GM21381 (cell line): ENCODE measurements around the gene SLC39A1.

Experiments used
- ATAC-seq: cut with Tn5 transposase; IDR thresholded peaks from one replicate; pipeline ENCODE4 v1.9.1; 2021; ENCODE audit warnings: mild to moderate bottlenecking, moderate library complexity; ENCODE audit not compliant: unreplicated experiment

The SLC39A1 gene

DNA sequence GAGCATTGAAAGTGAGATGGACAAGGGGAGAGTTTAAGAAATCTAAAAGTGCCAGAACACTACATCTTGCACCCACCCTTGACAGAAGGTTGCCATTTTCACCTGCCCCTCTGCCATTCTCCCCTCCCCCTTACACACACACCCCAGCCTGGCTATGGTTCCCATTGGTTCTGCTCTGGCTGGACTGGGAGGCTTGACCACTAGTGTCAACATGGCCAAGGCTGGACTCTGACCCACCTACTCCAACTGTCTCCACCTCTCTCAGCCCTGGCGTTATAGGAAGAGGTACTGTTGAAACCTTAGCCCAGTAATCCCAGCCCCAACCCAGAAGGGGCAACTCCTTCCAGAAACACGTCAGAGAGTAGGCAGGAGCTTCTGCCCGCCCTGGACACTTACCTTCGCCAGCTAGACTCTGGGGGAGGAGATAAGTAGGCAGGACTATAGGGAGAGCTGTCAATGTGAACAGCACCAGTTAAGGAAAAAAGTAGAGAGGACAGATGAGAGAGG is 9.4 kb downstream of the SLC39A1 start:
- no peak for ATAC-seq

DNA sequence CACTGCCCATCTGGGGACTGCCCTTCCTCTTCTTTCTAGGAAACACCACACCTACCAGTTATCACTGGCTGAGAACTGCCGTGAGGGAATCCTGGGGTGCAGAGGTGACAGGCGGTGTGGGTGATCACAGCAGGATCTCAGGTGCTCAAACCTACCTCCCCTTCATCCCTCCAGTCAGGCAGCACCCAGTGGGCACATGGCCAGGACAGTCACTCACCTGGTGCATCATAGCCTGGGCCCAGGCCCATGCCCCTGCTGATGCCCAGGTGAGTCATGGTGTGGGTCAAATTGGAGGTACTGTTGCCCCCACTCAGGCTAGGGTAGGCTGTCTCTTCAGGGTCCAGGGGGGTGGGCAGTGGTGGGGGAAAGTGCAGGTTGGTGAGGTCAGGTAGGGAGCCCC is 11.5 kb downstream of the SLC39A1 start:
- no peak for ATAC-seq

DNA sequence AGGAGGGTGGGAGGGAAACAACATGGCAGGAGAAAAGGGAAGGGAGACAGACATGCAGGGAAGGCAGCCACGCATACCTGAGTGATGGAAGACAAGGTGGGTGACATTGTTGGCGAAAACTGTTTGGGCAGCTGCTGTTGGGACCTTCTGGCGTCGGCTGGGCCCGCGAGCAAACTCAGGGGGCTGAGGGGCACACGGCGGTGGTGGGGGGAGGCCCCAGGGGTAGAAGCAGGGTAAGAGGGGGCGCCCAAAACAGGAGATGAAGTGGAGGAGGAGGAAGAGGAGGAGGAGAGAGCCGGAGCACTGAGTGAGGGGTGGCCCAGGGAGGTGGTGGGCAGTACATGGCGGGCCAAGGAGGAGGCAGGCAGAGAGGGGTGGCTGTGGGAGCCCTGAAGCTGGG is 12.2 kb downstream of the SLC39A1 start:
- no peak for ATAC-seq

DNA sequence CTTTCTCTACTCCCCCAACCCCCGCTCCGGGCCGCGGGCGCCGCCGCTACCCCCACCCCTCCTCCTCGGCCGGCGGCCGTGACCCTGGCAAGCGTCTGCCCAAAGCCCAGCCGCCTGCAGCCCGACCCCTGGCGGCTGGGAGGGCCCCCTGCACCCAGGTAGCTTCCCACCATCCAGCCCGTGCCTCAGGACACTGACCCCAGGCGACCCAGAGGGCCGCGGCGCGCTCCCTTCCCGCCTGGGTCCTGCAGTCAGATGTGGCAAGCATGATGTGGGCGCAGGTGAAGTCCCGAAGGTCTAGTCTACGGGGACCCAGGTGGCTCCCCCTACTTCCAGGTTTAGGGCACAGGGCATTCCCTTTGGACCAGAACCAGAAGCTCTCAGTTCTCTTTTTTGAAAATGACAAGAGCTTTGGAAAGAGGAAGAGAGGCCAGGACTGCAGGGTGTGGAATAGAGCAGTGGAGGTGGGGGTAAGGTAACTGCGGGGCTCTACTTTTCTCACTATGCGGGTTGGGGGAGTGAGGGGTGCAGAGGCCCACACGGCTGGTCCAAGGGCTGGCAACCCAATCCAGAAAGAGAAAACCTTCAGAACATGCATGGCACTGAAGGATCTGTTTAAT is 16.6 kb downstream of the SLC39A1 start, which contains the start of gene DENND4B:
DENND4B (minus strand) TSS at position 97 of the 620 bp plus-strand sequence. CDS start 2,344 bp downstream, outside the sequence.
- ATAC-seq: peak; percentile 67

DNA sequence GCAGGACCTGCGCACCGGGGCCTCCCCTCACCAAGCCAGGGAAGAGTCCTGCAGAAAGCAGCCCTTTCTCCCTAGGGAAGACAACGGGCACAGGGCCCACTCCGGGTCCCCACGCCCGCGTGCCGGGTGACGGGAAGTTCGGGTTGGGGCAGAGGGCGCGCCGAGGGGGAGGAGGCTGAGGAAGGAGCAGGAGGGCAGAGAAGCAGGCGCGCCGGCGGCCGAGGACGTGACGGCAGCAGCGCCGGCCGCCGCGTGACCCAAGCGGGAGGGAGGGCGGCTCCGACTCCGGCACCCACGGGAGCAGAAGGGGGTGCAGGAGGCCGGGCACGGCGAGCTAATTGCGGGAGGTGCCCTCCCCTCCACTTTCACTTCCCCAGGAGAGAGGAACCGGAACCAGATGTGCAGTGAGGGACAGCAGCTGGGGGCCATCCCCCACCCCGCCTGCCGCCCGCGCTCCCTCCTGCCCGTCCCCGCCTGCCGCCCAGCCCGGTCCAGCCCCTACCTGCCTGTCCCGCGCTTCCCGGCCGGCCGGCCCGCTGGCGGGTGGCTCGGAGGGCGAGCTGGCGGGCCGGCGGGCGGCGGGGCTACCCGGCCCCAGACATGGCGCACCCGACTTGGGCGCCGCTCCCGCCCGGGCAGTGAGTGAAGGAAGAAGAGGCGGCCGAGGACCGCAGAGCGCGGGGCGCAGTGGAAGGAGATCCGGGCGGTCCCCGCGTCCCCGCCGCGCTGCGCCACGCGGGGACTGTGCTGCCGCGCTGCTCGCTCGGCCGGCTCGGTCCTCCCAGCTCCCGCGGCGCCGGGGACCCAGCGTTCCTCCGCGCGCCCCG is 17.3 kb downstream of the SLC39A1 start:
- peak; percentile 68 for ATAC-seq

DNA sequence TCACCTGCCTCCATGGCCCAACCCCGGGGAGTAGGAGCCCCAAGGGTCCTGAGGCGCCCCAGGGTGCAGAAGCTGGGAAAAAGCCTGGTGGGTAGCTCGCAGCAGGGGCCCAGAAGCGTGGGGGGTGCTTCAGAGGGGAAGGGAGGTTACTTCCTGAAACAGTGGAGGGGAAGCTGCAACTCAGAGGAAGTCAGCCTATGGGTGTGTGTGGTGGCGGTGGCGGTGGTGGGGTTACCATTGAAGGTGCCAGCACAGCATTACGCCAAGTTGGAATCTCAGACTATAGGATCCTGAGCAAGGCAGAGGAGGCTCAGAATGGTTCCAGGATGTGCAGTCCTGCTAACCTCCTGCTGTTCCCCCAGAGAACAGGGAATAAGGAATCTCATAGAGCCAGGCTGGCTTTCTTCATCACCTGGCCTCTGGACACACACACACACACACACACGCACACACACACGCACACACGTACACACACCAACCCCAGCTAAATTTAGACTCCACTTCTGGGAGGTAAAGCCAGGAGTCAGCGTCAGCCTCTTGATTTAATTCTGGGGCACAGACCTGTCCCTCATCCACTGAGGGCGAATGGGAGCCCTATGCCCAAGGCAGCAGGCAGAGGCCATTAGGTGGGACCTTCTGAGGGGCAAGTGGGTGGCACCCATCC is 18.1 kb downstream of the SLC39A1 start:
- no peak for ATAC-seq

DNA sequence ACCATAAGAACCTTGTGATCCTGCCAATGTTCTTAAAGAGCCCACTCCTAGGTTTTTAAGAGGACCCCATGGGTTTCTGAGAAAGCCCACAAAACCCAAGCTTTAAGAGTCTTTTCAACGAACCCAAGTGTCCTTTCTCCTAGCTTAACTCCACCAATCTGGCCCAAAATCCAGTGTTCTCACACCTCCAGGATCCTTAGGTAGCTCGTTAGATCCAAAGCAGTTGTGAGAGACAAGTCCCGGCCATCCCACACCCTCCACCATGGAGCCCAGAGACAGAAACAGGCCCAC is 18.6 kb downstream of the SLC39A1 start:
- ATAC-seq: no peak

DNA sequence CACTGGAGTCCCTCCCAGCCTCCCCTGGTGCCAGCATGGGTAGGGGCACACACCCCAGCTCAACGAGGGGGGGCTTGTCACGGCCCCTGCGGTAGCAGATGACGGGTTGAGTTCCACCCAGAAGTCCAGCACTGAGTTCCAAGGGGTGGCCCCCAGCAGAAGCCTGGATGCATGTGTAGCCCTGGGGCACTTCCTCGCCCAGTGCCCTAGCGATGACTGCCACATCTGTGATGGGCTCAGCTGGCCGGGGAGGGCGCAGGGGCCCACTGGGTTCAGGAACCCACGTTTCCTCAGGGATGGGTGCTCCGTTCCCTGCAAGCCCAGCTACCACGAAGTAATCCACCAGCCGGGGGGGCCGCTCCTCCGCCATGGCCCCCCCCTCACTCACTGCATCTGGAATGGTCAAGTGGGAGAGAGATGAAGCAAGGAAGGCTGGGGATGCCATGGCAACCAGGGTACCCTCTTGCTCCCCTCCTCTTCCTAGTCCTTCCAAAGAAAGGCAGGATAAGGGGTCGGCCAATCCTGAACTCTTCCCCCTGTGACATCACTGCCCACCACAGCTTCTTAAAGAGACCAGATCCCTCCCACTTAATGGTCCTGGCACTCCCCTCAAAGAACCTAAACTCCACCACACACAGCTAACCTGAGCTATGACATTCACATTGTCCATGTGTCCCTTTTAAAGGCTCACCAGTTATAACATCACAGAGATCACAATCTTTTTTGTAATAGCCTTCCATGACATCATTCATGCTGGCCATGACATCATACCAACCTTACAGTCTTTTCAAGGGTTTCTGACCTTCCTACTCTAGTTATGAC is 19.1 kb downstream of the SLC39A1 start:
- no peak for ATAC-seq

DNA sequence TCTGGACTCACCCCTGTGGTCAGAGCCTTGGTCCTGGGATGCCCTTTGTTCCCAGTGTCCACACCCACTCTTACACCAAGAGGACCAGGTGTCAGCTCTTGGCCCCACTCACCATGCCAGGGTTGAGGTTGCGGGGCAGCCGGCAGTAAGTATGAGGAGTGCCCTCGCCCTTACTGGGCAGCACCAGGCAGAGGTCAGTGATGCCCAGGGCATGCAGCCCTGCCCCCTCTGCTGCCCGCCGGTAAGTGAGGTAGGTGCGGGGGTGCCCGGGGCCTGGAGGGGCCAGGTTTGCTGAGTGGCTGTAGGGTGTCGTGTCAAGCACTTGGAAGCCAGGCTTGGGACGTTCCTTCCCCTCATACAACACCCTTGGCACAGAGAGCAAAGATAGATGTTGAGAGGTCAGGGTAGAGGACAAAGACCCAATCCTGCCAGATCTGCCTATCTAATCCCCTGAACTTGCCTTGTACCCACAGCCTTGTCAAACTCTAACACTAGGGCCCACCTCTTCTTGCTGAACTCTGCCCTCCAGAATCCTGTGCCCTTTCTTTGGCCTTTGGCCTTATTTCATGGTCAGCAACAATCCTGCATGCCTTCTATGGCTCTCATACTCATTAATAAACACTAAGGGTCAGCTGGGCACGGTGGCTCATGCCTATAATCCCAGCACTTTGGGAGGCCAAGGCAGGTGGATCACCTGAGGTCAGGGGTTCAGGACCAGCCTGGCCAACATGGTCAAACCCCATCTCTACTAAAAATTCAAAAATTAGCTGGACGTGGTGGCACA is 20.4 kb downstream of the SLC39A1 start:
- ATAC-seq: no peak

DNA sequence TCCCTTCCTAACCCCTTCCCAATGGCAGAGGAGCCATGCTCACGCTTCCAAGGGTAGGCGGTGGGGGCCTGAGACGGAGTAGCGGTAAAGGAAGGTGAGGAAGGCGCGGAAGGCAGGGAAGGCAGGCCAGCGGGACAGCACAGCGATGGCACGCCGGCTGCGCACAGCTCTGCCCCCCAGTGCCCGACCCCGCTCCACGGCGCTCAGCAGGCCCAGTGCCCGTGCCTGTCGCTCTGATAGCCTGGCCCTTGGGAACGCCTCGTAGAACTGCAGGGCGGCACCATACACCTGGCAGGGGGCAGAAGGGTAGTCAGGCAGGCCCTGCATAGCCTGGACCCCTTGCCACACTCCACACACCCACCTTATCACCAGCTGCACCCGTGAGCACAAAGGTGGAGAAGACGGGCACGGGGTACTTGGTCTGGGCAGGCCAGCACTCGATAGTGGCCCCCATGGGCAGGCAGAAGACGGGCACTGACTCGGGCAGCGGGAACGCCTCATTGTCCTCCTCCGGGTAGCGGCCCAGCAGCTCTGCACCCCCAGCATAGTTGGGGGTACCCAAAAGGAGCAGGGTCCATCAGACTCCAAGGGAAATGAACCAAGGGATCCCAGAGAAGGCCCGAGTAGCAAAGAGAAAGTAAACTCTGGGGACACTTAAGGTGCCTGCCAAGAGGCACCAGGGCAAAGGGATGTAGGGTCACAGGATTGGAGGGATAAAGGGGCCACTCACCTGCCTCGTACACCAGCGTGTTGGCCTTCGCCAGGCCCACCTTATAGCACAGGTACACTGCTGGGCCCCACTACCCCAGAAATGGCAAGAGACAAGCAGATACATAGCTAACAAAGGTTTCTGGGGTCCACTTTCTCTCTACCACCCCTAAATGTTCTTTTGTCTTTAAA is 21.3 kb downstream of the SLC39A1 start:
- ATAC-seq: no peak

DNA sequence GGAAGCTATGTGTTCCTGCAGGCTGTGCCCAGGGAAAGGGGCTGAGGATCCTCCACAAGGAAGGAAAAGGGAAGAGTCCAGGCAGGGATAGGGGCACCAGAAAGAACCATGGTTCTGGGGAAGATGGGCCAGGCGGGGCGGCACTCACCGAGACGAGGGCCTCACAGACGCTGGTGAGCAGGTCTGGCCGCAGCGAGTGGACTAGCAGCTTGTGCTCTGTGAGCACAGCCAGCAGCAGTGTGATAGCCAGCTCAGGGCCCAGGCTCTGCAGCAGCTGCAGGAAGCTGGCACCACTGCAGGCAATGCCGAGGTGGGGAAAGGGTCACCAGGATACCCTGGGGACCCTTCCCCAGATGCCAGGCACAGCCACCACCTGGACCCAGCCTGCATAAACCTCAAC is 22.6 kb downstream of the SLC39A1 start:
- ATAC-seq: no peak

DNA sequence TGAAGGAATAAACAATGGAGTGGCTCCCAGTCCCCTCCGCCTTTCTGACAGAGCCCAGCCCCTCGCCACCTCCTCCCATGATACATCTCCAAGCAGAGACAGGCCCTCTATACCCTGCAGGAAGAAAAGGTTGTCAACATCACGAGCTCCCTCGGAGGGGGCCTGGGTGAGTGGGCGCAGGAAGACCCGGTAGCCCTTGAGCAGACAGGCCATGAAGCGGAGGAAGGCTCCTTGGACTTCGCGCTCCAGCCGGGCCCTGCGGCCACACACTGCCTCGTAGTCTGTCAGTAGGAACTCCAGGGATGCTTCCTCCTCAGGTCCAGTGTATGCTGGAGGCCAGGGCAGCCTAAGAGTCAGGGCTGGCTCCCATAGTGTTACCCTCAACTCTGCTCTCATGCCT is 23.9 kb downstream of the SLC39A1 start:
- ATAC-seq: no peak

DNA sequence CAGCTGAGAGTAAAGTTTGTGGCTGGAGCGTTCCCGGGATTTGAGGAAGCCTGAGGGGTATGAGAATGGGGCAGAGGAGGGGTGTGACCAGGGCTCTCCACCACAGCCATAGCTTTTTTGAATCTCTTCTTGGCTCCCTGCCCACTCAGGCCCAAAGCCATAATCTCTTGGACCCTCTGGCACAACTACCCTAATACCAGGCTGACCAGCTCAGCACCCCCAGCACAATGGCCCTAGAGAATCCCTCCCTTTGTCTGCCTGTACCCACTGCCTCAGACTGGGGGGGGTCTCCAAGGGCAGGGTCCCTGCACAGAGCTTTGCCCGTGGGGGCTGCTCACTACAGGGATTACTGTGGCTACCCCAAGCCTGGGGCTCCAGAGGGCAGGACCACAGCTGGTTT is 24.3 kb downstream of the SLC39A1 start:
- ATAC-seq: no peak

DNA sequence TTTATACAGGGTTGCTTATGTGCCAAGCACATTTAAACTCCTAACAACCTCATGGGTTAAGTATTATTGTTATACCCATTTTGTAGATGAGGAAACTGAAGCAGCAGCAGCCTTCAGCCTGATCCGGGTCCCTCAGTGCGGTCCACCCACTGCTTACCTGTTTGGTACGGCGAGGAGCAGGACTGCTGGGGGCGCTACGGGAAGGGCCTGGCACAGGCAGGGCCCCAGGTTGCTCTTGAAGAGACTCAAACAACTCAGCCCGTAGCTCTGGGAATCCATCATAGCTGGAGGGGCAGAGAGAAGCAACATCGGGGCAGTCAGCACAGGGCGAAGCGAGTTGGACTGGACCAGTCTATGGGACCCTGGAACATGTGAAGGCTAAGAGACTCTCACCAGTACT is 26.0 kb downstream of the SLC39A1 start:
- no peak for ATAC-seq

DNA sequence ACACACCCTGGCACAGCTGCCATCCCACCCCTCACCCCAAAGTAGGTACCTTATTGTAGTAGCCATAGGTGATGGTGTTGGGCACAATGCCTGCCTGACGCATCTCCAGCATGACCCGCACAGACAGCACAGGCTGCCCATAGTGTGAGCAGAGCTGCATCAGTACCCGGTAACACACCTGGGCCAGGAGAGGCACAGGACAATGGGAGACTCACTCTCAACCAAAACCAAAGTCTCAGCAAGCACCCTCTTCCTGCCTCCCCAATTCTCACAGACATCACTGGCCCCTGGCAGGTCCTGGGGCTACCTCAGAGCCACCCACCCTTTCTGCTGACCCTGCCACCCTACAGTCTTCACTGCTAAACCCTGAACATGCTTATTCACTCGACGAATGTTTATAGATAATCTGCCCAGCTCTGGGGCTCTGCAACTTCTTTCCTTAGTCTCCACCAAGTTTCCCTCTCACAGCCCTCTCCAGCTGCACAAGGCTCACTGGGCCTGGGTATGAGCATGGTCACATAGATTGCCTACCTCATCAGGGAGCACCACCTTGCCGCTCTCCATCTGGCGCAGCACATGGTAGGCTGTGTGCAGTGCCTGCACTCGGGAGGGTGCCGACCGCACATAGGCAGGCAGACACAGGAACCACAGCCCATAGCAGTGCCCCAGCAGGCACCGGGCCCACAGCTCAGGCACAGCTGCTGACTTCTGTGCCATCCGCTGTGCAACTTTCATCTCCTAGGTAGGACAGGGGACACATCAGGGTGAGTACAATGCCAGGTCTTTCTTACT is 27.1 kb downstream of the SLC39A1 start:
- ATAC-seq: no peak

DNA sequence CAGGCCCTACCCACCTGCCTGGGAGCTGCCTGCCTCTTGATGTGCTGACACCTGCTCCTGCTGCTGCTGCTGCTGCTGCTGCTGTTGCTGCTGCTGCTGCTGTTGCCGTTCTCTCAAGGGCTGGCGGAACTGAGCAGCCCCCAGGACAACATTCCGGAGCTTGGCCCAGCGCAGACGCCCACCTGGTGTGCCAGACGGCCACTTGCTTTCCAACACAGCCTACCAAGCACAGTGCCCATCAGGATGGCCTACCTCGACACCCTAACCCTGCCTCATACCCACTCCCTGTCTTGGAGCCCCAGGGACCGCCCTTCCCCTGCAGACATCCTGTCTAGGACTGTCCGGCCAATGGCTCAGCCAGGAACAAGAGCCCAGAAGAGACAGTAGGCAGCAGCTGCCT is 28.6 kb downstream of the SLC39A1 start:
- ATAC-seq: no peak

DNA sequence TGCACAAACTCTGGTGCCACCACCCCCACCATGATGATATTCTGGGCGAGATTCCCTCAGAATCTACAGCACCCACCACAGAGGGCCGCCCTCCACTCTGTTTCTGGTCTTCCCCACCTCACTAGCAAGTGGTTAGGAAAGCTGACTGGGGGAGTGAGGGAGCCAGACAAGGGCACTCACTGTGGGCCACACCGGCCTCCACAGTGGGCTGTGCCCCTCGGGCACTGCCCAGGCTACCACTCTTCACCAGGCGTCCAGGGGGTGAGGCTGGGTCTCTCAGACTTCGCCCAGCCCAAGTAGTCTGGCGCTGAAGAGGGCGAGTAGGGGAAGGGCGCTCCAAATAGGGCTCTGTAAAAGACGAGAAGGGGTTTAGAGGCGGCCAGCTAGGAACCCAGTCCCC is 29.4 kb downstream of the SLC39A1 start:
- ATAC-seq: no peak

DNA sequence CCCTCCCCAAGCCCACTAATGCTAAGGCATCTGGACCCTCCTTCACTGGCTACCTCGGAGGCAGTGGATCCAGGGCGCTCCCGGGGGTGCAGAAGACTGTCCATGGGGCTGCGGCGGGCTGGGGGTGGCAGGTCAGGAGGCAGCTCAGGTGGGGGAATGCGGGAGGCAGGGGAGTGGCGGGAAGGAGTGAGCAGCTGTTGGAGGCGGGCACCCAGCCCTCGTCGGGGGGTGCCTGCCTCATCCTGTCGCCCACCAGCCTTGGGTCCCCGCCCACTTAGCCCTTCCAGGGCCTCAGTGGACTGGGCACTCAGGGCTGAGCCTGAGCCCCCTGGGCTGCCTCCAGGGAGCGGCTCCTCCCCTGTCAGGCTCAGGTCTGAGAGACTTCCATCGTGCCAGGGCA is 29.9 kb downstream of the SLC39A1 start:
- no peak for ATAC-seq
